HepG2 (cell line): ENCODE measurements around the gene CYB5D1. TPM values are rescaled to one million over a fixed set of nuclear protein-coding genes. Genes with fewer than 3 reads are reported as not detected.

ENCODE experiments used
- ATAC-seq: fragments of 200-7000 bp; cut with Tn5 transposase; 3 replicates; pipeline ENCODE4 v1.9.1; 2020; ENCODE audit warnings: mild to moderate bottlenecking, moderate library complexity
- BruUV-seq: library from RNA; stranded (reverse); fragments of 400-500 nt; replicated peaks from 2 replicates; lab custom pipeline; 2021; lab: Mats Ljungman, UMichigan
- CTCF ChIA-PET: fragments of 300-600 bp; formaldehyde crosslinking; extraction: SDS; loops from one replicate; lab custom pipeline; 2021; ENCODE audit warnings: low total read pairs, inconsistent platforms, low intra/inter-chr PET ratio; lab: Yijun Ruan, JAX
- POLR2A ChIA-PET: fragments of 350-600 bp; sonication (Branson Sonifier 250); formaldehyde crosslinking; loops from one replicate; lab custom pipeline; 2020; ENCODE audit warnings: antibody characterized with exemption, inconsistent platforms; lab: Yijun Ruan, JAX
- DNase-seq: peaks from one replicate; pipeline ENCODE4 v3.0.0-alpha.2; 2015; ENCODE audit warnings: low spot score
- FAIRE-seq: peaks from 3 replicates; lab custom pipeline; 2011; peaks lifted over from hg19 to GRCh38; lab: Jason Lieb, UNC
- H2AFZ ChIP-seq: one replicate; pipeline ENCODE4 v1.6.1; 2011; ENCODE audit warnings: low read length, inconsistent platforms
- H3K27ac ChIP-seq: fragments of 300-600 bp; 3 replicates; pipeline ENCODE4 v1.8.0; 2011; ENCODE audit warnings: mixed run types, mild to moderate bottlenecking, mixed read lengths, low read length, inconsistent platforms; ENCODE audit not compliant: insufficient read depth; ENCODE audit errors: extremely low read length
- H3K27me3 ChIP-seq, 2 experiments: fragments of 200-600 bp in 1 of 2; 2 replicates in 1 of 2; 3 replicates in 1 of 2; pipeline versions ENCODE4 v1.6.0 to v1.8.0; 2011; ENCODE audit warnings: low read length in 2 of 2, mild to moderate bottlenecking in 2 of 2, moderate library complexity in 2 of 2, inconsistent platforms in 1 of 2; ENCODE audit not compliant: insufficient read depth in 2 of 2, control insufficient read depth in 1 of 2
- H3K36me3 ChIP-seq, 2 experiments: fragments of 200-600 bp in 1 of 2; replicated peaks in 1 of 2; 2 replicates in 1 of 2; 3 replicates in 1 of 2; pipeline versions ENCODE4 v1.5.1 to v1.8.0; 2011; ENCODE audit warnings: low read length in 2 of 2, inconsistent platforms in 1 of 2; ENCODE audit not compliant: insufficient read depth in 2 of 2, control insufficient read depth in 1 of 2
- H3K4me1 ChIP-seq: 2 replicates; pipeline ENCODE4 v1.5.1; 2012; ENCODE audit warnings: low read length, inconsistent platforms; ENCODE audit not compliant: insufficient read depth
- H3K4me2 ChIP-seq: 2 replicates; pipeline ENCODE4 v1.6.0; 2011; ENCODE audit warnings: low read depth, low read length, inconsistent platforms
- H3K4me3 ChIP-seq, 3 experiments: fragments of 200-600 bp in 1 of 3; sonication (generic), shearing (Covaris generic) in 1 of 3; replicated peaks in 1 of 3; 2 replicates each; pipeline ENCODE4 v1.5.1; 2011 to 2016; ENCODE audit warnings: low read length in 3 of 3, inconsistent platforms in 2 of 3, low read depth in 2 of 3, mild to moderate bottlenecking in 2 of 3, control low read depth in 1 of 3, mixed read lengths in 1 of 3; ENCODE audit not compliant: insufficient read depth in 1 of 3
- H3K79me2 ChIP-seq: one replicate; pipeline ENCODE4 v1.6.1; 2011; ENCODE audit warnings: low read length, inconsistent platforms; ENCODE audit not compliant: insufficient read depth
- H3K9ac ChIP-seq: 2 replicates; pipeline ENCODE4 v1.6.0; 2011; ENCODE audit warnings: mild to moderate bottlenecking, low read depth, low read length, inconsistent platforms; ENCODE audit not compliant: insufficient read depth
- H3K9me3 ChIP-seq: 2 replicates; pipeline ENCODE4 v1.5.1; 2012; ENCODE audit warnings: mild to moderate bottlenecking, low read length
- H4K20me1 ChIP-seq: 2 replicates; pipeline ENCODE4 v1.6.0; 2011; ENCODE audit warnings: inconsistent platforms, mild to moderate bottlenecking, low read length, moderate library complexity; ENCODE audit not compliant: insufficient read depth
- AHR ChIP-seq: IDR thresholded peaks from 2 replicates; pipeline ENCODE4 v1.6.1; 2018; ENCODE audit warnings: missing genetic modification reagents, missing compliant biosample characterization
- CREBL2 ChIP-seq: sonication (generic); formaldehyde crosslinking; IDR thresholded peaks from 2 replicates; pipeline ENCODE4 v1.8.1; 2023; ENCODE audit warnings: missing genetic modification reagents, mild to moderate bottlenecking, borderline replicate concordance
- FOXA1 ChIP-seq, 2 experiments: fragments of 450-650 bp in 1 of 2; sonication (generic) in 1 of 2; formaldehyde crosslinking in 1 of 2; IDR thresholded peaks; 2 replicates each; pipeline versions ENCODE4 v1.4.0 to v1.6.1; 2016 to 2020; ENCODE audit warnings: missing genetic modification reagents in 1 of 2
- GATA4 ChIP-seq: sonication (generic); IDR thresholded peaks from 2 replicates; pipeline ENCODE4 v1.6.1; 2016; ENCODE audit warnings: antibody characterized with exemption, low read depth, borderline replicate concordance
- NCOA5 ChIP-seq: sonication (generic); formaldehyde crosslinking; IDR thresholded peaks from 2 replicates; pipeline ENCODE4 v1.4.0; 2020; ENCODE audit warnings: missing genetic modification reagents
- NR2C2 ChIP-seq: sonication (generic); formaldehyde crosslinking; IDR thresholded peaks from 2 replicates; pipeline ENCODE4 v1.4.0; 2020; ENCODE audit warnings: missing genetic modification reagents, mild to moderate bottlenecking, moderate library complexity, borderline replicate concordance
- PBX2 ChIP-seq: IDR thresholded peaks from 2 replicates; pipeline ENCODE4 v1.6.1; 2016; ENCODE audit warnings: control low read depth
- PITX1 ChIP-seq: sonication (generic); formaldehyde crosslinking; IDR thresholded peaks from 2 replicates; pipeline ENCODE4 v1.5.1; 2020; ENCODE audit warnings: mild to moderate bottlenecking, missing genetic modification reagents
- SMARCE1 ChIP-seq: fragments of 450-650 bp; IDR thresholded peaks from 2 replicates; pipeline ENCODE4 v1.6.1; 2017; ENCODE audit warnings: borderline replicate concordance
- STAG1 ChIP-seq: sonication (generic); formaldehyde crosslinking; IDR thresholded peaks from 2 replicates; pipeline ENCODE4 v1.4.0; 2020; ENCODE audit warnings: missing genetic modification reagents
- ZNF207 ChIP-seq: fragments of 450-650 bp; IDR thresholded peaks from 2 replicates; pipeline ENCODE4 v1.6.1; 2016; ENCODE audit warnings: antibody characterized with exemption, borderline replicate concordance
- ZNF235 ChIP-seq: sonication (generic); formaldehyde crosslinking; IDR thresholded peaks from 2 replicates; pipeline ENCODE4 v1.8.1; 2023; ENCODE audit warnings: mild to moderate bottlenecking, missing genetic modification reagents, borderline replicate concordance
- ZNF530 ChIP-seq: sonication (generic); formaldehyde crosslinking; IDR thresholded peaks from 2 replicates; pipeline ENCODE4 v1.5.0; 2020; ENCODE audit warnings: low read depth, mild to moderate bottlenecking, missing genetic modification reagents
- ZNF549 ChIP-seq: sonication (generic); formaldehyde crosslinking; IDR thresholded peaks from 2 replicates; pipeline ENCODE4 v1.5.0; 2020; ENCODE audit warnings: missing genetic modification reagents
- ZNF562 ChIP-seq: sonication (generic); formaldehyde crosslinking; IDR thresholded peaks from 2 replicates; pipeline ENCODE4 v1.8.0; 2022; ENCODE audit warnings: missing genetic modification reagents, borderline replicate concordance
- ZSCAN12 ChIP-seq: sonication (generic); formaldehyde crosslinking; IDR thresholded peaks from 2 replicates; pipeline ENCODE4 v1.9.0; 2021; ENCODE audit warnings: mild to moderate bottlenecking, missing genetic modification reagents
- ZSCAN22 ChIP-seq: sonication (generic); formaldehyde crosslinking; IDR thresholded peaks from 2 replicates; pipeline ENCODE4 v1.4.0; 2020; ENCODE audit warnings: mild to moderate bottlenecking, missing genetic modification reagents
- WGBS: methylation state at CpG from one replicate; pipeline ENCODE4 v1.1.6; 2017; ENCODE audit warnings: low lambda C conversion rate; 5-methylcytosine and 5-hydroxymethylcytosine counted together
- in situ Hi-C: cut with HindIII; loops from 2 replicates; pipeline ENCODE4 v1.10.0; 2017; ENCODE audit warnings: low pct_unique_long_range_greater_than_20kb; ENCODE audit not compliant: extremely low pct_ligation_motif_present
- intact Hi-C: fragments of 100-400 bp; cut with micrococcal nuclease; formaldehyde crosslinking; loops from one replicate; pipeline ENCODE4 v1.10.0; 2022; ENCODE audit not compliant: unreplicated experiment
- polyA plus RNA-seq, 8 experiments: library from polyadenylated mRNA; depleted of rRNA in 3 of 8; stranded (reverse) in 7 of 8; unstranded in 1 of 8; fragments of >200 nt; fragmentation: Illumina TruSeq in 4 of 8; extraction: Trizol in 4 of 8; gene quantifications; 2 replicates each; pipeline versions ENCODE4 v1.2.1 to v1.2.3, GENCODE V29; 2011 to 2016; ENCODE audit warnings: low read depth in 4 of 8, missing spikeins in 1 of 8, mixed read lengths in 1 of 8; ENCODE audit not compliant: insufficient read depth in 1 of 8
- total RNA-seq, 5 experiments: library from RNA; depleted of rRNA; stranded (reverse); fragments of >200 nt; fragmentation: Illumina TruSeq; extraction: Trizol; gene quantifications; 2 replicates each; pipeline ENCODE4 v1.2.3, GENCODE V29; 2016; ENCODE audit warnings: low read depth in 1 of 5
- TF ChIP-seq, protein P1 (sequence below): sonication (generic); formaldehyde crosslinking; IDR thresholded peaks from 2 replicates; pipeline ENCODE4 v1.4.0; 2020; ENCODE audit warnings: missing genetic modification reagents, mild to moderate bottlenecking, borderline replicate concordance
- TF ChIP-seq, protein P2 (sequence below): sonication (generic); formaldehyde crosslinking; IDR thresholded peaks from 2 replicates; pipeline ENCODE4 v1.4.0; 2020; ENCODE audit warnings: missing genetic modification reagents

CYB5D1 gene
- total and polyA plus RNA-seq, 2 of the 13 experiments (the other 11 are each of a cell fraction or from before 2014, with no cell fraction given), result 8.9 to 17.0 TPM

DNA sequence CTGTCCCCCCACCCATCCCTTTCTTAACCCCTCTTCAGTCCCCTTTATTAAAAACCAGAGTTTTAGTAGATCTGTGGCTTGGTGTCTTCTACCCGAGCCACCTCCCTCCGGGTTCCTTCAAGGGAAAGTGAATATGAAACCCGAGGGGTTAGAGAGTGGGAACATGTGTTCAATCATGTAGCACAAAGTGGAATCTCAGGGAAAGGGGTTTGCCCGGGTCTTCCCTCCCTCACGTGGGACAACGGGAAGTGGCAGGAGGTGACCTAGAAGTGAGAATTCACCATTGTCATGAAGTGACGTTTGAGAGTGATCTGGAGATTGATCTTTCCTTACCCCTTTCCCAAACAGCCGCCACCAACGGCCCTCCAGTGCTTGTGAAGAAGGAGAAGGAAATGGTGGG is 53.3 kb downstream of the CYB5D1 start:
- 67% methylated on average over 9 of the region's 9 CpGs for WGBS
- ATAC-seq (no peak), FAIRE-seq (no peak), DNase-seq (no peak)
- no peak overlapping the region for H3K4me2 ChIP-seq
- no peak overlapping the region for H3K4me3 ChIP-seq
- CTCF ChIA-PET, result no interaction called here
- H3K36me3 ChIP-seq, result no peaks in the 10 kb centered on the region
- H3K9me3 ChIP-seq, result no peaks in the 10 kb centered on the region
- peaks cover 13% of the 10 kb centered on the region for H3K4me1 ChIP-seq
- POLR2A ChIA-PET, result no interaction called here
- H3K9ac ChIP-seq, result no peak overlapping the region
- in situ Hi-C loops, result loop anchor here (5.0 kb wide), 2 partner anchors 76 to 131 kb away; no protein-coding TSS in a partner anchor
- H4K20me1 ChIP-seq, result no peaks in the 10 kb centered on the region
- no TSS peak for BruUV-seq
- intact Hi-C loops, result loop anchor here (5.0 kb wide), 1 partner anchor 131 kb away; no protein-coding TSS in a partner anchor
- no peaks in the 10 kb centered on the region; a peak in 1 of 5 replicates for H3K27me3 ChIP-seq
- H3K79me2 ChIP-seq, result no peaks in the 10 kb centered on the region
- H3K27ac ChIP-seq, result no peak overlapping the region
- TF ChIP-seq FOXA1 (IDR thresholded peaks at IDR 0.05) (no peak), FOXA1 (CRISPR knock-in tag; IDR thresholded peaks at IDR 0.05) (no peak), GATA4 (no peak), ZSCAN22 (CRISPR knock-in tag) (no peak), ZNF207 (no peak), ZNF530 (CRISPR knock-in tag) (no peak), AHR (CRISPR knock-in tag) (no peak), CREBL2 (CRISPR knock-in tag) (no peak), SMARCE1 (no peak), NR2C2 (CRISPR knock-in tag) (no peak), ZNF235 (CRISPR knock-in tag) (no peak), STAG1 (no peak), PITX1 (CRISPR knock-in tag) (no peak), ZSCAN12 (CRISPR knock-in tag) (no peak), ZNF562 (CRISPR knock-in tag) (no peak), NCOA5 (CRISPR knock-in tag) (no peak), PBX2 (no peak), ZNF549 (CRISPR knock-in tag) (no peak)
- TF ChIP-seq, protein P1, sequence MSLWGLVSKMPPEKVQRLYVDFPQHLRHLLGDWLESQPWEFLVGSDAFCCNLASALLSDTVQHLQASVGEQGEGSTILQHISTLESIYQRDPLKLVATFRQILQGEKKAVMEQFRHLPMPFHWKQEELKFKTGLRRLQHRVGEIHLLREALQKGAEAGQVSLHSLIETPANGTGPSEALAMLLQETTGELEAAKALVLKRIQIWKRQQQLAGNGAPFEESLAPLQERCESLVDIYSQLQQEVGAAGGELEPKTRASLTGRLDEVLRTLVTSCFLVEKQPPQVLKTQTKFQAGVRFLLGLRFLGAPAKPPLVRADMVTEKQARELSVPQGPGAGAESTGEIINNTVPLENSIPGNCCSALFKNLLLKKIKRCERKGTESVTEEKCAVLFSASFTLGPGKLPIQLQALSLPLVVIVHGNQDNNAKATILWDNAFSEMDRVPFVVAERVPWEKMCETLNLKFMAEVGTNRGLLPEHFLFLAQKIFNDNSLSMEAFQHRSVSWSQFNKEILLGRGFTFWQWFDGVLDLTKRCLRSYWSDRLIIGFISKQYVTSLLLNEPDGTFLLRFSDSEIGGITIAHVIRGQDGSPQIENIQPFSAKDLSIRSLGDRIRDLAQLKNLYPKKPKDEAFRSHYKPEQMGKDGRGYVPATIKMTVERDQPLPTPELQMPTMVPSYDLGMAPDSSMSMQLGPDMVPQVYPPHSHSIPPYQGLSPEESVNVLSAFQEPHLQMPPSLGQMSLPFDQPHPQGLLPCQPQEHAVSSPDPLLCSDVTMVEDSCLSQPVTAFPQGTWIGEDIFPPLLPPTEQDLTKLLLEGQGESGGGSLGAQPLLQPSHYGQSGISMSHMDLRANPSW (CRISPR knock-in tag), result no peak
- TF ChIP-seq, protein P2, sequence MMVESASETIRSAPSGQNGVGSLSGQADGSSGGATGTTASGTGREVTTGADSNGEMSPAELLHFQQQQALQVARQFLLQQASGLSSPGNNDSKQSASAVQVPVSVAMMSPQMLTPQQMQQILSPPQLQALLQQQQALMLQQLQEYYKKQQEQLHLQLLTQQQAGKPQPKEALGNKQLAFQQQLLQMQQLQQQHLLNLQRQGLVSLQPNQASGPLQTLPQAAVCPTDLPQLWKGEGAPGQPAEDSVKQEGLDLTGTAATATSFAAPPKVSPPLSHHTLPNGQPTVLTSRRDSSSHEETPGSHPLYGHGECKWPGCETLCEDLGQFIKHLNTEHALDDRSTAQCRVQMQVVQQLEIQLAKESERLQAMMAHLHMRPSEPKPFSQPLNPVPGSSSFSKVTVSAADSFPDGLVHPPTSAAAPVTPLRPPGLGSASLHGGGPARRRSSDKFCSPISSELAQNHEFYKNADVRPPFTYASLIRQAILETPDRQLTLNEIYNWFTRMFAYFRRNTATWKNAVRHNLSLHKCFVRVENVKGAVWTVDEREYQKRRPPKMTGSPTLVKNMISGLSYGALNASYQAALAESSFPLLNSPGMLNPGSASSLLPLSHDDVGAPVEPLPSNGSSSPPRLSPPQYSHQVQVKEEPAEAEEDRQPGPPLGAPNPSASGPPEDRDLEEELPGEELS (CRISPR knock-in tag), result no peak
- no peak overlapping the region for H2AFZ ChIP-seq
